ENCODE results near the gene TRIM65. TPM values are rescaled to one million over a fixed set of nuclear protein-coding genes. Genes with fewer than 3 reads are reported as not detected.

Gene TRIM65
- total and polyA plus RNA-seq, 2 of the 4 experiments (the other 2 are of a cell fraction), result 7.9 to 10.6 TPM

DNA sequence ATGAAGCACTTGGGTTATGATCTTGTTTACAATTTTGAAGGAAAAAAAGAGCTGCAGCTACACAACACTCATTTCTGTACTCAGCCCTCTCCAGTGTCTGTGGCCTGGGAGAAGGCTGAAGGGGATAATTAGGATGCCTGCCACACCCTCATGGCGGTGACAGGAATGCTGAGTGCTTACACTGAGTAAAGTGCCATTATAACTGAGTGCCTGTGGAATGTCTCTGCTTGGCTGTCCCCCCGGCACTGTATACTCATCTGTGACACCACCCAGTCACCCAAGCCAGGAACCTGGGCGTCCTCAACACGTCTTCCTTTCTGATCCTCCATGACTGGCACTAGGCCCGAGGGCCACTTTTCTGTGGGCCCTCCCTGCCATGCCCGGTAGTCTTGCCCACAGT is 11.4 kb upstream of the TRIM65 start:
- H3K4me3 ChIP-seq (ENCODE audit: insufficient read depth, low read depth, low read length), result no peak overlapping the region
- H4K5ac ChIP-seq (ENCODE audit: low read depth, low read length), result no peak overlapping the region
- no peaks in the 10 kb centered on the region for H3K9me3 ChIP-seq (ENCODE audit: control insufficient read depth, insufficient read depth, low read length)
- H2BK15ac ChIP-seq (ENCODE audit: low read depth, low read length), result no peak overlapping the region
- no peak overlapping the region for H2BK120ac ChIP-seq (ENCODE audit: low read depth, low read length)
- intact Hi-C loops (cut with micrococcal nuclease) (loop anchor here (5.0 to 10.0 kb wide), 2 partner anchors 34 to 167 kb away; partner anchors contain the start of genes FBF1, GALR2, SRP68 and ZACN), dilution Hi-C loops (cut with HindIII; ENCODE audit: low sequenced_read_pairs, unreplicated experiment) (no loop called here), in situ Hi-C loops (cut with MboI; ENCODE audit: low sequenced_read_pairs) (loop anchor here (10.0 kb wide), 1 partner anchor 377 kb away; no protein-coding TSS in a partner anchor)
- DNase-seq (no peak), ATAC-seq (ENCODE audit: low read depth) (no peak)
- 0 out of 2 replicates have a peak, but pooled peaks cover 6% of the 10 kb centered on the region for H3K9me1 ChIP-seq (ENCODE audit: insufficient read depth, low read length)
- H3K9ac ChIP-seq (ENCODE audit: low read depth, low read length), result no peak overlapping the region
- H3K23ac ChIP-seq (ENCODE audit: low read depth, low read length), result no peak overlapping the region
- no peak overlapping the region for H3K27ac ChIP-seq (ENCODE audit: insufficient read depth, low read length)
- no peak overlapping the region for H3K18ac ChIP-seq (ENCODE audit: low read depth, low read length)
- H4K8ac ChIP-seq (ENCODE audit: low read depth in 2 of 2, low read length in 2 of 2), result no peak overlapping the region
- no peaks in the 10 kb centered on the region for H3K27me3 ChIP-seq (ENCODE audit: control insufficient read depth, insufficient read depth, low read length)
- H2AK9ac ChIP-seq (replicated peaks; ENCODE audit: low read depth, low read length, poor library complexity), result peak overlapping the region; percentile 42
- H4K91ac ChIP-seq (ENCODE audit: insufficient read depth, low read depth, low read length), result no peak overlapping the region
- no peak overlapping the region for H2AFZ ChIP-seq (replicated peaks; ENCODE audit: low read length, poor library complexity)
- H2AK5ac ChIP-seq (ENCODE audit: low read depth, low read length), result no peak overlapping the region
- ChIA-PET POLR2A (ENCODE audit: unreplicated experiment) (no interaction called here), CTCF (interaction anchor here (0.7 kb wide), 1 partner anchor 77 kb away, joined by 5 read pairs; no protein-coding TSS in a partner anchor)
- no peaks in the 10 kb centered on the region for H4K20me1 ChIP-seq (ENCODE audit: insufficient read depth, low read length)
- H3K14ac ChIP-seq (replicated peaks; ENCODE audit: low read depth, low read length), result no peak overlapping the region
- no peak overlapping the region for H2BK20ac ChIP-seq (ENCODE audit: low read depth, low read length)
- peaks cover 4% of the 10 kb centered on the region for H3K4me1 ChIP-seq (ENCODE audit: control insufficient read depth, insufficient read depth, low read length)
- H3K4me2 ChIP-seq (ENCODE audit: low read depth, low read length), result no peak overlapping the region
- BruUV-seq (replicated peaks), result no TSS peak
- TF ChIP-seq MAZ (IDR thresholded peaks at IDR 0.05; ENCODE audit: borderline replicate concordance, low read depth, low read length) (no peak), MXI1 (IDR thresholded peaks at IDR 0.05; ENCODE audit: borderline replicate concordance, low read depth, low read length) (no peak), CHD1 (IDR thresholded peaks at IDR 0.05; ENCODE audit: low read depth, low read length) (no peak), SMC3 (IDR thresholded peaks at IDR 0.05; ENCODE audit: low read depth, low read length) (no peak), POLR2A (IDR thresholded peaks at IDR 0.05; ENCODE audit: low read depth, low read length) (no peak)
- TF ChIP-seq, protein P1, sequence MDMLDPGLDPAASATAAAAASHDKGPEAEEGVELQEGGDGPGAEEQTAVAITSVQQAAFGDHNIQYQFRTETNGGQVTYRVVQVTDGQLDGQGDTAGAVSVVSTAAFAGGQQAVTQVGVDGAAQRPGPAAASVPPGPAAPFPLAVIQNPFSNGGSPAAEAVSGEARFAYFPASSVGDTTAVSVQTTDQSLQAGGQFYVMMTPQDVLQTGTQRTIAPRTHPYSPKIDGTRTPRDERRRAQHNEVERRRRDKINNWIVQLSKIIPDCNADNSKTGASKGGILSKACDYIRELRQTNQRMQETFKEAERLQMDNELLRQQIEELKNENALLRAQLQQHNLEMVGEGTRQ (IDR thresholded peaks at IDR 0.05; ENCODE audit: low read depth, low read length), result no peak
- TF ChIP-seq, protein P2, sequence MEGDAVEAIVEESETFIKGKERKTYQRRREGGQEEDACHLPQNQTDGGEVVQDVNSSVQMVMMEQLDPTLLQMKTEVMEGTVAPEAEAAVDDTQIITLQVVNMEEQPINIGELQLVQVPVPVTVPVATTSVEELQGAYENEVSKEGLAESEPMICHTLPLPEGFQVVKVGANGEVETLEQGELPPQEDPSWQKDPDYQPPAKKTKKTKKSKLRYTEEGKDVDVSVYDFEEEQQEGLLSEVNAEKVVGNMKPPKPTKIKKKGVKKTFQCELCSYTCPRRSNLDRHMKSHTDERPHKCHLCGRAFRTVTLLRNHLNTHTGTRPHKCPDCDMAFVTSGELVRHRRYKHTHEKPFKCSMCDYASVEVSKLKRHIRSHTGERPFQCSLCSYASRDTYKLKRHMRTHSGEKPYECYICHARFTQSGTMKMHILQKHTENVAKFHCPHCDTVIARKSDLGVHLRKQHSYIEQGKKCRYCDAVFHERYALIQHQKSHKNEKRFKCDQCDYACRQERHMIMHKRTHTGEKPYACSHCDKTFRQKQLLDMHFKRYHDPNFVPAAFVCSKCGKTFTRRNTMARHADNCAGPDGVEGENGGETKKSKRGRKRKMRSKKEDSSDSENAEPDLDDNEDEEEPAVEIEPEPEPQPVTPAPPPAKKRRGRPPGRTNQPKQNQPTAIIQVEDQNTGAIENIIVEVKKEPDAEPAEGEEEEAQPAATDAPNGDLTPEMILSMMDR (conservative IDR thresholded peaks at IDR 0.05; ENCODE audit: low read depth, low read length), result no peak
- H3K79me1 ChIP-seq (ENCODE audit: low read depth in 1 of 2, low read length in 2 of 2), result peaks cover 7 to 19% of the 10 kb centered on the region in 2 experiments
- no peak overlapping the region for H2BK5ac ChIP-seq (ENCODE audit: low read depth, low read length, poor library complexity, severe bottlenecking)
- H3K4ac ChIP-seq (ENCODE audit: low read depth, low read length), result no peak overlapping the region
- WGBS, 2 experiments (ENCODE audit: extremely low coverage in 2 of 2, insufficient read length in 1 of 2), result 67% methylated on average over 2 of the region's 6 CpGs; no CpG with 5 or more reads in 1 of the 2 experiments
- peaks cover 2% of the 10 kb centered on the region; the same call in 1 of the 2 replicates for H3K36me3 ChIP-seq (ENCODE audit: control insufficient read depth, insufficient read depth, low read length)
- H3K56ac ChIP-seq (ENCODE audit: extremely low read depth, insufficient read depth, low read length), result no peak overlapping the region

Measured in IMR-90 (cell line).